NCI-H345 treated with DMSO at 0.1 percent for 48 hours (cell line): Measurements from ENCODE around the gene TMEM217.
A peak's percentile ranks its signal among the peaks of the same experiment; 100 is the strongest.

Experiments
- DNase-seq: peaks from one replicate; lab custom pipeline; 2025; ENCODE audit not compliant: unreplicated experiment; lab: John Stamatoyannopoulos, UW

The TMEM217 gene

GRCh38 chr6:37169496-37170272 is 88.3 kb downstream of the TMEM217 start, which contains the start of gene PIM1:
TSS of gene PIM1 (plus strand) at chr6:37170152. CDS start at chr6:37170576, 424 bp downstream.
- DNase-seq: peak; percentile 89

DNA sequence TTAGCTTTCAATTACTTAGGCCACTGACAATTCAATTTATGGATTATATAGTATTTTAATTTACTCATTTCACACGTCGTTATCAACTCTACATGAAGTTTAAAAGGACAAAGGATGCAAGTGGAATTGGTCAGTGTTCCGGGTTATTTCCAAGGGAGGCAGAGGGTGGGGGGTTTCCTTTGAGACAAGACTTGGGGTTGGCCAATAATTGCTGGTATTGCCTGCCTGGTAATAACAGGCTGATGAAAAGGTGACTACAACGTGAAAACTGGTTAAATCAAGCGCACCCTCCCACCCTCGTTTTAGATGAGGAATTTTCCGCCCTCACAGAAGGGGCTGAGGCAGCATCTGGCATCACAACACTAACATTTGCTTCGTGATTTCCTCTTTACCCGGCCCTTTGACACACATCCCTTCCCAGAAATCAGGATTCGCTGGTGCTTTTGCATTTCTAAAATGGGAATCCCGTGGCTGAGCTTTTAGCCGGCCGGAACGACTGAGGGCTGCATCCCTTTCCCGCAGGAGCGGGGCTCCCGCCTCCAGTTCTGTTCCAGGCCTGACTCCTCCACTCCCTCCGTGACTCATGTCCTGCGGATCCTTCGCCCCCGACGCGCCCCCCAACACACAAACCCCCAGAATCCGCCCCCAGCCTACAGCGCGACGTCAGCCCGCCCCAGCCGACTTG is 89.0 kb downstream of the TMEM217 start:
- peak; percentile 44 for DNase-seq

- DNase-seq: no peak
Measured at GRCh38 chr6:37168163-37168758, 89.7 kb downstream of the TMEM217 start.

DNA sequence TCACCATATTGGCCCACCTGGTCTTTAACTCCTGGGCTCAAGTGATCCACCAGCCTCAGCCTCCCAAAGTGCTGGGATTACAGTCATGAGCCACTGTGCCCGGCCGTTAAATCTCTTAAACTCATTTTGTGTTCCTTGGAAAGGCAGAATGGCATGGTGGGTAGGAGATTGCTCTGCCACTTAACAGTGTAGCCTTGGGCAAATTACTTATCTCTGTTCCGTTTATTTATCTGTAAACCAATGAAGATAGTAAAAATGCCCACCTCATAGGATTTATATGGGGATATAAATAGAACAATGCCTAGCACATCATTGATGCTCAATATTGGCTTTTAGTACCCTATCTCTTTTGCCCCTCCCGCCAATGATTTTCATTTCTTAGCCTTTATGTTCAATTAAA is 95.2 kb downstream of the TMEM217 start:
- DNase-seq: no peak
